ENCODE results near the gene MIP.
A peak's percentile ranks its signal among the peaks of the same experiment; 100 is the strongest.

The MIP gene

DNA sequence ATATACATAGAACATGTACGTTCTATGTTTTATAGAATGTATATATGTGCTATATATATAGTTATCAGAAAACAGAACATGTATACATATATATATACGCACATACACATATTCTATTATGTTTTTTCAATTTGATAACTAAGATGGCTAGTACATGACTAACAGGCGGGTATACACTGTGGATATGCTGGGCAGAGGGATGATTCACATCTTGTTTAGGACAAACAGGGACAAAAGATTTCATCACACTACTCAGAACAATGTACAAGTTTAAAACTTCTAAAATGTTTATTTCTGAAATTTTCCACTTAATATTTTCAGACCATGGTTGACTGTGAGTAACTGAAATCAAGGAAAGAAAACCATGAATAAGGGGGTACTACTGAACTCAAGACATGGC, 22.6 kb downstream of the MIP start:
- TF ChIP-seq ZNF37A (tag by site-specific recombination; IDR thresholded peaks at IDR 0.05), result no peak
- TF ChIP-seq ZNF792 (tag by site-specific recombination; IDR thresholded peaks at IDR 0.05), result no peak
- TF ChIP-seq ZNF433 (tag by site-specific recombination; IDR thresholded peaks at IDR 0.05; ENCODE audit: low read depth), result no peak
- TF ChIP-seq ZNF837 (tag by site-specific recombination; IDR thresholded peaks at IDR 0.05), result no peak
- TF ChIP-seq ZNF354C (tag by site-specific recombination; IDR thresholded peaks at IDR 0.05; ENCODE audit: borderline replicate concordance, low read depth), result no peak
- TF ChIP-seq HOXD13 (CRISPR knock-in tag; IDR thresholded peaks at IDR 0.05; ENCODE audit: borderline replicate concordance), result no peak
- TF ChIP-seq ZNF677 (tag by site-specific recombination; IDR thresholded peaks at IDR 0.05), result no peak
- no peak for TF ChIP-seq KLF7 (tag by site-specific recombination; IDR thresholded peaks at IDR 0.05; ENCODE audit: borderline replicate concordance)
- Histone ChIP-seq H3K27ac (ENCODE audit: extremely low read depth, low read depth, low read length) (no peak overlapping the region), H3K36me3 (ENCODE audit: control insufficient read depth in 2 of 2, insufficient read depth in 1 of 2, low read length in 2 of 2) (peaks cover 35 to 61% of the 10 kb centered on the region in 2 experiments), H3K4me1 (ENCODE audit: control insufficient read depth, insufficient read depth, low read length) (no peaks in the 10 kb centered on the region), H3K4me3 (ENCODE audit: low read depth, low read length) (no peak overlapping the region), H3K9me3 (ENCODE audit: control insufficient read depth, insufficient read depth, low read depth, low read length) (no peaks in the 10 kb centered on the region)
- POLR2A ChIA-PET, result no interaction called here
- CTCF ChIA-PET, result no interaction called here

DNA sequence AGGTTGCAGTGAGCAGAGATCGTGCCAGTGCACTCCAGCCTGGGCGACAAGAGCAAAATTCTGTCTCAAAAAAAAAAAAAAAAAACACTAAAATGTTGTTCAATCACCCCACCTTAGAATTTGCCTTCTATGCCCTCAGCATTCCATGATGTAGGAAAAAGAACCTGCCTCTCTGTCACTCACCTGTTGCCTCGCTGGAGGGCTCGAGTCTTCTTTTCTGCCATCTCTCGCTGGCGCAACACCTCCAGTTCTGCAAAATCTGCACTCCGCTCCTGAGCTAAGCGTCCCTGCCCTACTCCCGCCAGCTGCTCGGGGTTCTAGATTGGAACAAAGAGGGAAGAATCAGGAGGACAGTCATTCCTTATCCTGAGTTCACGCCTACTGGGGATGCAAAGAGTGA, 23.2 kb downstream of the MIP start:
- ChIA-PET POLR2A (no interaction called here), CTCF (no interaction called here)
- peaks cover 38 to 65% of the 10 kb centered on the region in 2 experiments for H3K36me3 ChIP-seq (ENCODE audit: control insufficient read depth in 2 of 2, insufficient read depth in 1 of 2, low read length in 2 of 2)
- H3K27ac ChIP-seq (ENCODE audit: extremely low read depth, low read depth, low read length), result no peak overlapping the region
- no peaks in the 10 kb centered on the region for H3K9me3 ChIP-seq (ENCODE audit: control insufficient read depth, insufficient read depth, low read depth, low read length)
- TF ChIP-seq ZNF555 (tag by site-specific recombination; conservative IDR thresholded peaks at IDR 0.05) (no peak), ZNF114 (tag by site-specific recombination; IDR thresholded peaks at IDR 0.05) (no peak), SCRT1 (tag by site-specific recombination; IDR thresholded peaks at IDR 0.05; ENCODE audit: borderline replicate concordance) (peak; percentile 61), ZNF274 (IDR thresholded peaks at IDR 0.05; ENCODE audit: low read length) (no peak), ZNF274 (tag by site-specific recombination; IDR thresholded peaks at IDR 0.05; ENCODE audit: borderline replicate concordance) (no peak), BCL11A (tag by site-specific recombination; IDR thresholded peaks at IDR 0.05; ENCODE audit: low read depth) (no peak), GLI2 (tag by site-specific recombination; IDR thresholded peaks at IDR 0.05; ENCODE audit: borderline replicate concordance, low read depth) (no peak), SCRT2 (tag by site-specific recombination; IDR thresholded peaks at IDR 0.05) (peak; percentile 65), ZFHX2 (tag by site-specific recombination; conservative IDR thresholded peaks at IDR 0.05) (no peak), ZNF654 (tag by site-specific recombination; IDR thresholded peaks at IDR 0.05; ENCODE audit: low read depth) (no peak)
- TF ChIP-seq, protein P1, sequence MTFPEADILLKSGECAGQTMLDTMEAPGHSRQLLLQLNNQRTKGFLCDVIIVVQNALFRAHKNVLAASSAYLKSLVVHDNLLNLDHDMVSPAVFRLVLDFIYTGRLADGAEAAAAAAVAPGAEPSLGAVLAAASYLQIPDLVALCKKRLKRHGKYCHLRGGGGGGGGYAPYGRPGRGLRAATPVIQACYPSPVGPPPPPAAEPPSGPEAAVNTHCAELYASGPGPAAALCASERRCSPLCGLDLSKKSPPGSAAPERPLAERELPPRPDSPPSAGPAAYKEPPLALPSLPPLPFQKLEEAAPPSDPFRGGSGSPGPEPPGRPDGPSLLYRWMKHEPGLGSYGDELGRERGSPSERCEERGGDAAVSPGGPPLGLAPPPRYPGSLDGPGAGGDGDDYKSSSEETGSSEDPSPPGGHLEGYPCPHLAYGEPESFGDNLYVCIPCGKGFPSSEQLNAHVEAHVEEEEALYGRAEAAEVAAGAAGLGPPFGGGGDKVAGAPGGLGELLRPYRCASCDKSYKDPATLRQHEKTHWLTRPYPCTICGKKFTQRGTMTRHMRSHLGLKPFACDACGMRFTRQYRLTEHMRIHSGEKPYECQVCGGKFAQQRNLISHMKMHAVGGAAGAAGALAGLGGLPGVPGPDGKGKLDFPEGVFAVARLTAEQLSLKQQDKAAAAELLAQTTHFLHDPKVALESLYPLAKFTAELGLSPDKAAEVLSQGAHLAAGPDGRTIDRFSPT (tag by site-specific recombination; IDR thresholded peaks at IDR 0.05), result no peak
- H3K4me1 ChIP-seq (ENCODE audit: control insufficient read depth, insufficient read depth, low read length), result no peaks in the 10 kb centered on the region
- H3K4me3 ChIP-seq (ENCODE audit: low read depth, low read length), result no peak overlapping the region

DNA sequence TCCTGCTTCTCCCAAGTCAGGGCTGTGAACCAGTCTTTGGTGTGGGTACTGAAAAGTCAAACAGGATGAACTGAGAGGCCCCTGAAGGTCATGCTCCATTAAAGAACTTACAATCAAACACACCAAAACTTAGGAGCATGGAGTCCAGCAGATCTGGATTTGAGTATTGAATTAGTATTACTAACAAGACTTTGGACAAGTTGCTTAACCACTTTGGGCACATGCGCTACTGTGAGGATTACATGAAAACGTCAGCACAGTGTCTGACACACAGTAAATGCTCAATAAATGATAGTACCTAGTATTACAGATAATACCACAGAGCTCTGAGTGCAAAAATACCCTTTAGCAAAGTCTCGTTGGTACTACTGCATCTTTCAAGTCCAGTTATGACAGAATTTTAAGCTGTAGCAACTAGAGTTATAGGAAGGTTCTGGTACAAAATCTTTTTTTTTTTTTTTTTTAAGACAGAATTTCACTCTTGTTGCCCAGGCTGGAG, 28.5 kb downstream of the MIP start:
- ChIA-PET CTCF (no interaction called here), POLR2A (interaction anchor here (1.1 kb wide), 1 partner anchor 23 kb away, joined by 3 read pairs; the partner anchor contains the start of gene TIMELESS)
- no peak overlapping the region for H3K4me3 ChIP-seq (ENCODE audit: low read depth, low read length)
- H3K36me3 ChIP-seq (ENCODE audit: control insufficient read depth in 2 of 2, insufficient read depth in 1 of 2, low read length in 2 of 2), result peaks cover 43 to 89% of the 10 kb centered on the region in 2 experiments
- H3K27ac ChIP-seq (ENCODE audit: extremely low read depth, low read depth, low read length), result no peak overlapping the region
- no peak for TF ChIP-seq ZNF202 (tag by site-specific recombination; IDR thresholded peaks at IDR 0.05; ENCODE audit: borderline replicate concordance)
- peak; percentile 95 for TF ChIP-seq ZNF664 (tag by site-specific recombination; IDR thresholded peaks at IDR 0.05)
- TF ChIP-seq SP2 (tag by site-specific recombination; IDR thresholded peaks at IDR 0.05), result no peak
- TF ChIP-seq ZNF335 (tag by site-specific recombination; conservative IDR thresholded peaks at IDR 0.05), result no peak
- H3K4me1 ChIP-seq (ENCODE audit: control insufficient read depth, insufficient read depth, low read length), result no peaks in the 10 kb centered on the region
- no peaks in the 10 kb centered on the region for H3K9me3 ChIP-seq (ENCODE audit: control insufficient read depth, insufficient read depth, low read depth, low read length)
